Activated CD8-positive, alpha-beta T cell treated with anti-CD3 and anti-CD28 coated beads, Interleukin-2, amount 10 ng/mL, durations not matched to agents 7 days and 5 days (primary cell): ENCODE data around the gene MLNR. TPM values are rescaled to one million over a fixed set of nuclear protein-coding genes. Genes with fewer than 3 reads are reported as not detected.
A peak's percentile ranks its signal among the peaks of the same experiment; 100 is the strongest.

Source experiments
- ATAC-seq: fragments of 150-1000 bp; cut with Tn5 transposase; one replicate; pipeline ENCODE4 v1.10.0; 2021; ENCODE audit warnings: moderate library complexity
- CTCF ChIA-PET: fragments of 350-600 bp; sonication (Branson Sonifier 250); formaldehyde crosslinking; loops from one replicate; lab custom pipeline; 2021; ENCODE audit warnings: antibody characterized with exemption; lab: Charles Lee
- POLR2A ChIA-PET: fragments of 350-600 bp; sonication (Branson Sonifier 250); formaldehyde crosslinking; loops from one replicate; lab custom pipeline; 2021; ENCODE audit warnings: antibody characterized with exemption; lab: Charles Lee
- DNase-seq: peaks from one replicate; pipeline ENCODE4 v3.0.0-alpha.2; 2020
- H3K27ac Mint-ChIP-seq: one replicate; pipeline ENCODE4 v1.8.0; 2021; ENCODE audit warnings: mild to moderate bottlenecking, mixed read lengths
- H3K27me3 Mint-ChIP-seq: one replicate; pipeline ENCODE4 v1.8.0; 2021; ENCODE audit warnings: low read depth, mixed read lengths
- H3K36me3 Mint-ChIP-seq: one replicate; pipeline ENCODE4 v1.8.0; 2021; ENCODE audit warnings: low read depth, mixed read lengths
- H3K4me1 Mint-ChIP-seq: one replicate; pipeline ENCODE4 v1.8.0; 2021; ENCODE audit warnings: low read depth, mixed read lengths
- H3K4me3 Mint-ChIP-seq: one replicate; pipeline ENCODE4 v1.8.0; 2021; ENCODE audit warnings: mild to moderate bottlenecking, mixed read lengths
- H3K9me3 Mint-ChIP-seq: one replicate; pipeline ENCODE4 v1.8.0; 2022; ENCODE audit warnings: mixed read lengths; ENCODE audit not compliant: insufficient read depth
- total RNA-seq, 2 experiments: library from RNA; stranded (reverse); gene quantifications; one replicate each; pipeline ENCODE4 v1.2.3, GENCODE V29; 2021

Gene MLNR
- total RNA-seq, 2 experiments from 2014 or later: not detected

DNA sequence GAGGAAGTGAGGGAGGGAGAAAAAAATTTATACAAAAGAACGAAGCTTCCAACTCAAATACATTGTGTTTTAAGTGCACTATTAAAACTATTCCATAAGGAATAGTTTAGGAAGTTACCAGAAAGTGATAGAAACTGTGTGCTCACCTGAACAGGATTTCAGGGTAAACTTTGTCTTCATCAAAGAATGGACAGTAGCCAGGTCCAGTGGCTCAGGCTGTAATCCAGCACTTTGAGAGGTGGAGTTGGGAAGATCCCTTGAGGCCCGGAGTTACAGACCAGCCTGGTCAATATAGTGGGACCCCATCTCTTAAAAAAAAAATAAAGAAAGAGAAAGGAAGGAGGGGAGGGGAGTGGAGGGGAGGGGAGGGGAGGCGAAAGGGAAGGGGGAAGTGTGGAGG, 14.6 kb downstream of the MLNR start:
- Mint-ChIP-seq H3K27ac (no peak overlapping the region), H3K27me3 (peaks cover 7% of the 10 kb centered on the region), H3K36me3 (no peaks in the 10 kb centered on the region), H3K4me3 (no peak overlapping the region), H3K9me3 (no peaks in the 10 kb centered on the region), H3K4me1 (no peaks in the 10 kb centered on the region)
- no peak for ATAC-seq
- DNase-seq: no peak
- POLR2A ChIA-PET: no interaction called here
- CTCF ChIA-PET: interaction anchor here (7.3 kb wide), 1 partner anchor 46 kb away, joined by 89 read pairs; no protein-coding TSS in a partner anchor

DNA sequence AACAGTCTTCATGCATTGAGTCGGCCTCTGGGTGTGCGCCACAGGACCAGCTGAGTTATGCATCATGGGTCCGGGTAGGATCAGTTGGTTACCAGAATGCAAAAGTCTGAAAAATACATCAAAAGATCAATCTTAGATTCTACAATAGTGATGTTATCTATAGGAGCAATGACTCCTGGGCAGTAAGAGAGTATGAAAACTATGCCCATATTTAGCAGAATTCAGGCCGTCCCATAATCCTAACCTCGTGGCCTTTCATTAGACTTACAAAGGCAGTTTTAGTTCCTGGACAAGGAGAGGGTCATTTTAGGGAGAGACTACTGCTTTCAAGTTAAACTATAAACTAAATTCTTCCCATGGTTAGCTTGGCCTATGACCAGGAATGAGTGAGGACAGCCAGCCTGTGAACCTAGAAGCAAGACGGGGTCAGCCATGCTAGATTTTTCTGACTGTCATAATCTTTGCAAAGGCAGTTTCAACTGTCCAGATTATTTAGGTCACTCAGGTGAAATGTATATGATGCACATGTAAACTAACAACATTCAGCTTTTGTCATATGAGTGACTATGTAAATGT, 15.8 kb downstream of the MLNR start:
- Mint-ChIP-seq H3K27ac (no peak overlapping the region), H3K9me3 (no peaks in the 10 kb centered on the region), H3K36me3 (no peaks in the 10 kb centered on the region), H3K4me1 (peaks cover 4% of the 10 kb centered on the region), H3K27me3 (peaks cover 7% of the 10 kb centered on the region), H3K4me3 (no peak overlapping the region)
- CTCF ChIA-PET: interaction anchor here (7.3 kb wide), 1 partner anchor 45 kb away, joined by 89 read pairs; no protein-coding TSS in a partner anchor
- DNase-seq (no peak), ATAC-seq (no peak)
- POLR2A ChIA-PET: interaction anchor here (0.7 kb wide), 1 partner anchor 135 kb away, joined by 5 read pairs; no protein-coding TSS in a partner anchor

GRCh38 chr13:49238621-49239020, 18.5 kb downstream of the MLNR start:
- Mint-ChIP-seq H3K4me1 (peaks cover 4% of the 10 kb centered on the region), H3K36me3 (no peaks in the 10 kb centered on the region), H3K4me3 (no peak overlapping the region), H3K9me3 (no peaks in the 10 kb centered on the region), H3K27ac (no peak overlapping the region), H3K27me3 (peaks cover 8% of the 10 kb centered on the region)
- ATAC-seq (no peak), DNase-seq (no peak)
- ChIA-PET POLR2A (no interaction called here), CTCF (interaction anchor here (3.2 to 7.3 kb wide), 2 partner anchors 10 to 42 kb away, joined by 23 to 89 read pairs; partner anchors contain the start of gene CDADC1)

GRCh38 chr13:49240017-49240416, 19.9 kb downstream of the MLNR start:
- H3K4me3 Mint-ChIP-seq: no peak overlapping the region
- peaks cover 19% of the 10 kb centered on the region for H3K27me3 Mint-ChIP-seq
- POLR2A ChIA-PET: interaction anchor here (1.0 kb wide), 1 partner anchor 9 kb away, joined by 5 read pairs; no protein-coding TSS in a partner anchor
- no peak overlapping the region for H3K27ac Mint-ChIP-seq
- H3K9me3 Mint-ChIP-seq: no peaks in the 10 kb centered on the region
- peak; percentile 57 for DNase-seq
- ATAC-seq: peak; percentile 86
- CTCF ChIA-PET: interaction anchor here (0.6 to 7.3 kb wide), 23 partner anchors 9 to 367 kb away, joined by 3 to 89 read pairs (median 4); partner anchors contain the start of genes CAB39L, CDADC1 and SETDB2
- no peaks in the 10 kb centered on the region for H3K36me3 Mint-ChIP-seq
- H3K4me1 Mint-ChIP-seq: peaks cover 4% of the 10 kb centered on the region

- Mint-ChIP-seq H3K4me1 (peaks cover 4% of the 10 kb centered on the region), H3K36me3 (no peaks in the 10 kb centered on the region), H3K27me3 (peaks cover 23% of the 10 kb centered on the region), H3K4me3 (no peak overlapping the region), H3K9me3 (no peaks in the 10 kb centered on the region), H3K27ac (no peak overlapping the region)
- POLR2A ChIA-PET: no interaction called here
- CTCF ChIA-PET: interaction anchor here (0.7 to 7.3 kb wide), 2 partner anchors 39 to 845 kb away, joined by 3 to 89 read pairs; no protein-coding TSS in a partner anchor
- ATAC-seq (no peak), DNase-seq (no peak)
Observed at GRCh38 chr13:49241296-49241695, 21.2 kb downstream of the MLNR start.

DNA sequence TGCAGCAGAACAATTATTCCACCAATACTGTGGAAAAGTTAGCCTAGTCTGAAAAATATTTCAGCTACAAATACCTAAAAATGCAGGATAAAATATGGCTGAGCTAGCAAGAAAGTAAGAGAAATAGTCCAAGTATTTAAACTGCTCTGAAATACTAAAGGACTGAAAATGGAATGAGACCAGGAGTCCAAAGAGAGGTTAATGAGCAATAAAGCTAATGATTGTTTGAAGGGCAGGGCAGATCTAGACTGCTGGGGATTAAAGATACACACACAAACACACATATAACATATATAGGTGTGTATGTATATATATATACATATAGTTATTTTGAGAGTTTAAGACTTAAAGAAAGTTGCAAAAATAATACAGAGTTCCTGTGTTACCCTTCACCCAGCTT, 25.0 kb downstream of the MLNR start:
- no peak overlapping the region for H3K27ac Mint-ChIP-seq
- no peak for ATAC-seq
- POLR2A ChIA-PET: interaction anchor here (0.5 to 0.9 kb wide), 2 partner anchors 269 to 350 kb away, joined by 3 read pairs; partner anchors contain the start of gene FNDC3A
- peaks cover 27% of the 10 kb centered on the region for H3K4me1 Mint-ChIP-seq
- H3K36me3 Mint-ChIP-seq: peaks cover 12% of the 10 kb centered on the region
- H3K27me3 Mint-ChIP-seq: peaks cover 19% of the 10 kb centered on the region
- DNase-seq: no peak
- no peak overlapping the region for H3K4me3 Mint-ChIP-seq
- H3K9me3 Mint-ChIP-seq: no peaks in the 10 kb centered on the region
- CTCF ChIA-PET: interaction anchor here (1.0 to 2.8 kb wide), 4 partner anchors 26 to 35 kb away, joined by 3 to 17 read pairs (median 4); no protein-coding TSS in a partner anchor

- H3K4me3 Mint-ChIP-seq: peak overlapping the region; percentile 94
- CTCF ChIA-PET: interaction anchor here (1.2 to 3.0 kb wide), 6 partner anchors 8 to 147 kb away, joined by 3 to 25 read pairs (median 12); partner anchors contain the start of gene MLNR
- POLR2A ChIA-PET: interaction anchor here (0.6 to 2.7 kb wide), 10 partner anchors 12 to 715 kb away, joined by 3 to 31 read pairs (median 4); partner anchors contain the start of genes CAB39L, FNDC3A, PHF11 and SETDB2
- peak overlapping the region; percentile 97 for H3K27ac Mint-ChIP-seq
- peaks cover 19% of the 10 kb centered on the region for H3K27me3 Mint-ChIP-seq
- DNase-seq (no peak), ATAC-seq (peak; percentile 36)
- H3K9me3 Mint-ChIP-seq: no peaks in the 10 kb centered on the region
- H3K36me3 Mint-ChIP-seq: peaks cover 22% of the 10 kb centered on the region
- H3K4me1 Mint-ChIP-seq: peaks cover 37% of the 10 kb centered on the region
Observed at GRCh38 chr13:49246850-49247642, 26.9 kb downstream of the MLNR start.

DNA sequence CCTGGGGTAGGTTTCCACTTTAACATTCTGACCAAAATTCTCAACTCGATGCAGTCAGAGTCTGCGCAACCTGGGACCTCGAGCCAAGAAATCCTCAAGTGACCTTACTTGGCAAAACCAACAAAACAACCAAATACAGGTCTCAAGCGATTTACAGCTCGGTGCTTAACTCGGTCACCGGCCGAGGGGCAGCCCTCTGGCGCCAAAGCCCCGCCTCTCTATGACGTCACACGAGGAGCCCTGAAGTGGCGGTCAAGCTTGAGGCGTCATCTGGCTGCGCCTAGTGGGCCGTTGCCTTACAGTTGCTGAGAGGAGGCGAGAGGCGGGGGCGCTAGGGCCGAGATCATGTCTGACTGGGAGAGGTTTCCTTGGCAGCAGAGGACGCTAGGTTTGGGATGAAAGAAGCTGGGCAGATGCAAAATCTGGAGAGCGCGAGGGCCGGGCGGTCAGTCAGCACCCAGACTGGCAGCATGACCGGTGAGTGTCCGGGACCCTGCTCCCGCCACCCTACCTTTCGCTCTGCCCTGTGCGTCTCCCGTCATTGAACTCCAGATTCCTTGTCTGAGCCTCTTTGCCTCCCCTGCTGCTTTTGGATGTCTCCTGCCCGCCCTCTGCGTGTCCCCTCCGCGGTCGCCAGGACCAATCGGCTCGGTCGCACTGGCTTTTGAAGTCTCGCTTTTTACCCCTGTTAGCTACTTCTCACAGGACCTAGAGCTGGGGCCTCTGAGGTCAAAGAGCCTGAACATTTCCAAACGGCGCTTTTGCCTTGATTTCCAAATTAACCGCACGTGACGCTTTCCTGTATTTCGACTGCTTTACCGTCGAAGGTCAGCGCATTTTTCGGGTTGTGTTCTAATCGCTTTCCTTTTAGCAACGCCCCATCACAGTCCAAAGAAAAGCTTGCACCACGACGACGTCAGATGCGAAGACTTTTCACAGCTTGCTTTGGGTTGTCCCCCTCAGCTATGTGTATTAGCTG, 27.8 kb downstream of the MLNR start, which contains the start of gene CDADC1:
CDADC1 (plus strand) TSS at position 283 of the 979 bp plus-strand sequence; CDS start at position 396, 113 bp downstream.
- H3K4me3 Mint-ChIP-seq: peak within 1 kb of the TSS; percentile 94
- CTCF ChIA-PET: interaction anchor here (0.7 to 3.0 kb wide), 14 partner anchors 9 to 363 kb away, joined by 3 to 25 read pairs (median 4); partner anchors contain the start of gene MLNR
- H3K27me3 Mint-ChIP-seq: peaks cover 19% of the 10 kb centered on the region
- peak; percentile 96 for DNase-seq
- H3K4me1 Mint-ChIP-seq: peaks cover 40% of the 10 kb centered on the region
- peaks cover 25% of the 10 kb centered on the region for H3K36me3 Mint-ChIP-seq
- peak; percentile 93 for ATAC-seq
- POLR2A ChIA-PET: interaction anchor here (0.6 to 2.7 kb wide), 14 partner anchors 8 to 758 kb away, joined by 3 to 31 read pairs (median 3); partner anchors contain the start of genes CAB39L, FNDC3A, PHF11 and SETDB2
- no peaks in the 10 kb centered on the region for H3K9me3 Mint-ChIP-seq
- H3K27ac Mint-ChIP-seq: peak within 1 kb of the TSS; percentile 97

GRCh38 chr13:49248622-49249002, 28.5 kb downstream of the MLNR start:
- POLR2A ChIA-PET: interaction anchor here (0.6 to 2.7 kb wide), 9 partner anchors 9 to 676 kb away, joined by 3 to 31 read pairs (median 6); partner anchors contain the start of genes CAB39L, FNDC3A and SETDB2
- ATAC-seq (peak; percentile 18), DNase-seq (no peak)
- Mint-ChIP-seq H3K9me3 (no peaks in the 10 kb centered on the region), H3K27ac (peak overlapping the region; percentile 97), H3K4me3 (peak overlapping the region; percentile 94), H3K27me3 (peaks cover 15% of the 10 kb centered on the region), H3K36me3 (peaks cover 25% of the 10 kb centered on the region), H3K4me1 (peaks cover 45% of the 10 kb centered on the region)
- CTCF ChIA-PET: interaction anchor here (0.8 to 3.0 kb wide), 12 partner anchors 9 to 363 kb away, joined by 3 to 25 read pairs (median 4); partner anchors contain the start of gene MLNR

DNA sequence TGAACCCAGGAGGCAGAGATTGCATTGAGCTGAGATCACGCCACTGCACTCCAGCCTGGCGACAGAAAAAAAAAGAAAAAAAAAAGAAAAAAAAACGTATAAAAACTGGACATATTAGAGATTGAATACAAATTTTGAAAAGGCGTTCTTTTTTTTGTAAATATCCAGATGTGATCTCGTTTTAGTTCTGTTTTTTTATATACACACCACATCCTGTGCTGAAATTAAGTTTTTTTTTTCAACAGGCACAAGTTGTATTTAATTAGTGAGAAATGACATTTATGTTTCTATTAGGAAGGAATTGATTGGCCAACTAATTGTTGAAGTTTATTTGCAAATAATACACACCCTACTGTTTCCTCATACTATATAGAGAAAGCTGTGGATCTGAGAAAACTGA, 31.2 kb downstream of the MLNR start:
- H3K9me3 Mint-ChIP-seq: no peaks in the 10 kb centered on the region
- ATAC-seq (no peak), DNase-seq (no peak)
- no peak overlapping the region for H3K27ac Mint-ChIP-seq
- peaks cover 47% of the 10 kb centered on the region for H3K36me3 Mint-ChIP-seq
- no peak overlapping the region for H3K4me3 Mint-ChIP-seq
- ChIA-PET CTCF (interaction anchor here (0.5 to 2.1 kb wide), 3 partner anchors 10 to 105 kb away, joined by 3 to 9 read pairs (median 8); no protein-coding TSS in a partner anchor), POLR2A (no interaction called here)
- no peaks in the 10 kb centered on the region for H3K27me3 Mint-ChIP-seq
- peaks cover 59% of the 10 kb centered on the region for H3K4me1 Mint-ChIP-seq
